HG02623 (cell line): ENCODE results near the gene TPM2.

ENCODE experiments used
- ATAC-seq: cut with Tn5 transposase; IDR thresholded peaks from one replicate; pipeline ENCODE4 v1.9.1; 2021; ENCODE audit warnings: moderate library complexity; ENCODE audit not compliant: unreplicated experiment

Gene TPM2

DNA sequence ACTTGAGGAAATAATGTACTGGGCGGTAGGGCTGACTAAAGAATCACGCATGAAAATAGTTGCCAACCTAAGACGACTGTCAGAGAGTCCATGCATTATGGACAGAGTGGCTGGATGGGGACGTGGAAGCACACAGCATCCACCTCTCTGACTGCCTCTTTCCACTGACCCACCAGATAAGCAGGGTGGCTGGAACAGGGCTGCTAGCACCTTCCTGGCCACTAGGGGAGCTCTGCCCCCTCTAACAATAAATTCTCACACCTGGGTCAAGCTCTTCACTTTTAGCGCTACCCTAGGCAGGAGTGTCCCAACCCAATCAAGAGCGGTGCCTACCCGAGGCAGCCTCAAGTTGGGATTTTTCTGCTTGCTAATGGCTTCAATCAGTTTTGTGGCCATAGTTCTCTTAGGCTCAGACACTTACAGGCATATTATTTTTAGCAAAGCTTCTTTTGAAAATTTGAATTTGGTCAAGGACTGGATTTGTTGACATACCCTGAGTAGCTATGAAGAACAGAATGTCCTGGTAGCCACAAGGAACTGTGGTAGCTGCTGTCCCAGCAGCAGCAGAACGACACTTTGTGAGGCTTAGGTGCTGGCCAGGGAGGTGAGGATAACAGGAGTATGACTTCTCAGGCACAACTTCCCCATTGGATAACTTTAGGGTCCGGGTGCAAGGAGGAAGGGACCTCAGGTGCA lies 6.9 kb upstream of the TPM2 start:
- ATAC-seq: peak; percentile 75

DNA sequence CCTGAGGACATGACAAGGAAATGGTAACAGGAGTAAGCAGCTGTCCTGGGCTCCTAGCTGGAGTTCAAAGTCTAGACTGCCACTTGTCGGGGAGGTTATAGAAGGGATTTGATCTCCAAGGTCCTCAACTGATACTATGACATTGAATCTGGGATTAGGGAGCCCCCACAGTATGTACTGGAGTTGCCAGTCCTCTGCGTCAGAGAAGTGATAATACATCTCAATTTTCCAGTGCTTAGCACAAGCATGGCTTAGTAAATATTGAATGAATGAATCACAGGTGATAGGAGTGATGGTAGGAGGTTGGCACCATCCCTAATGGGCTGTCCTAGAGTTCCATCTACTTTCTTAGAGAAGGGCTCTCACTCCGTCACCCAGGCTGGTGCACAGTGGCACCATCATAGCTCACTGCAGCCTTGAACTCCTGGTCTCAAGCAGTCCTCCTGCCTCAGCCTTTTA lies 6.2 kb upstream of the TPM2 start:
- no peak for ATAC-seq

DNA sequence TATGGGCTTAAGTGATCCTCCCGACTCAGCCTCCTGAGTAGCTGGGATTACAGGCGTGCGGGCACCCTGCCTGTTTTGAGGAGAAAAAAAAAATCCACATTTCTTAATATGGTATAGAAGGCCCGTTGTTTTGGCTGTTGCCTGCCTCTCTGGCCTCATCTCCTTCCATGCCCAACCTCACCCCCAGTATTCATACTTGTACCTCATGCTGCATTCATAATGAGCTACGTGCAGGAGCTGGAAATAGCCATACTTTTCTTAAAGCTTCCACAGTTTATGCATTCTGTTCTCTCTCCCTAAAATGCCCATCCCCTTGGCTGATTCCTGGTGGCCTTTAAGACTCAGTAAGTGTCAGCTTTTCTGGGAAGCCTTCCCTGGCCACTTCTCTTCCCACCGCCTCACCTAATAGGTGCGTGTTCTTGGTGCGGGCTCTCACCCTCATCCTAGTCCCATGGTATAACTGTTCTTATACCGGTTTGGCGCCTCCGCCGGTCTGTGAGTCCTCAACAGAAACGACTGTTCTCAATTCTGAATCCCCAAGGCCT lies 2.1 kb upstream of the TPM2 start:
- ATAC-seq: no peak

DNA sequence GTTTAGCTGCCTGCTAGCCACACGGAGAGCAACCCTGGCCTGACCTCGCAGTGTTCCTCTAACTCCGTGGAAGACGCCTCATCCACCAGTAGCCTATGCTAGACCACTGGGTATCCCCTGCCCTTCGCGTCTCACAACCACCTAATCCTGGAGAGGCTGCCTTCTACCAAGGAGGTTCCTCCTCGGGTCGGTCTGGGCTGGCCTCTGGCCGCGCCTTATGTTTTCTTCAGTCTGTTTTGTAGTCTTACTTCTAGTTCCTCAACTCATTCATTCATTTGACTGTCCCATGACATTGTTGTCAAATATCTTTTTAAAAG lies 1.6 kb upstream of the TPM2 start:
- ATAC-seq: no peak

DNA sequence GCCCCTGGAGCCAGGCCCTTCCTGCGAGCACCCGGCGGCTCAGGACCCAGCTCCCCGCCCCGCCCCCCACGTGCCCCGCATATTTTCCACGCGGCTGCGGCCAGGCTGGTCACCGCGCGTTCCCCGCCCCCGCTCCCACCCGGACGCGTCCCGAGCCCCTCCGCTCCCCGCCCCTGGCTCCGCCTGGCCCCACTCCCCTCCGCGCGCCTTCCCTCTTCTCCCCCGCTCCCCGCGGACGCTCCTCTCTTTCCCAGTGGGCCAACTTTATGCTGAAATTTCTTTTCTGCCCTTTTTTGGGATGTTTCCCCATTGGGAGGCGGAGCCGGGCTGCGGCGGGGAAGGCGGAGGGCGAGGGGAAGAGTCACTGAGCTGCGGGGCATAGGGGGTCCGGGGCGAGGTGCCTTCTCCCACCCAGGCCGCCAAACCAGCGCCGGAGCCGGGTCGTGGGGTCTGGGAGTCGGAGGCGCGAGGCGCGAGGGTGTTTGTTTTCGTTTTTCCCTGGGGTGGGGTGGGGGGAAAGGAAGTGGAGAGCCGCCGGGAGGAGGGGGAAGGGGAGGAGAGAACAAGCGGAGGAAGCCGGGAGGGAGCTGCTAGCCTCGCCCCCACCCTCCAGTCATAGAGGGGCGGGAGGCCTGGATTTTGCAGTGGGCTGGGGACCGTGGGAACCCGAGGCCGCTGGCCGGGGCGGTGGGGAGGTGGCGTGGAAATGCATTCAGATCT lies 1.0 kb upstream of the TPM2 start:
- ATAC-seq: no peak

DNA sequence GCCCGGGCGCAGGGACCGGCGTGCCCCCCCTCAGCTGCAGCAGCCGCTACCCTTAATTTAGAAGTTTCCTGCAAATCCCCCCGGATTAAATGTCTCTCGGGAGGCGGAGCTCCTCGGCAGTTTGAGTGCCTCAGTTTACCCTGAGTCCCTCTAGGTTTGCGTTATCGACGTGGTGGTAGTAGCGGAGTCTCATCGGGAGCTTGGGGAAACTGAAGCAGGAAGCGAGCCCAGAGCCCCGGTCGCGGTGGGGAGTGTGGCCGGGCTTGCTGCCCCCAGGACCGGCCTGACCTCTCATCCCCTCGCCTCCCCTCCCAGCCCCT lies 529 bp upstream of the TPM2 start:
- no peak for ATAC-seq

DNA sequence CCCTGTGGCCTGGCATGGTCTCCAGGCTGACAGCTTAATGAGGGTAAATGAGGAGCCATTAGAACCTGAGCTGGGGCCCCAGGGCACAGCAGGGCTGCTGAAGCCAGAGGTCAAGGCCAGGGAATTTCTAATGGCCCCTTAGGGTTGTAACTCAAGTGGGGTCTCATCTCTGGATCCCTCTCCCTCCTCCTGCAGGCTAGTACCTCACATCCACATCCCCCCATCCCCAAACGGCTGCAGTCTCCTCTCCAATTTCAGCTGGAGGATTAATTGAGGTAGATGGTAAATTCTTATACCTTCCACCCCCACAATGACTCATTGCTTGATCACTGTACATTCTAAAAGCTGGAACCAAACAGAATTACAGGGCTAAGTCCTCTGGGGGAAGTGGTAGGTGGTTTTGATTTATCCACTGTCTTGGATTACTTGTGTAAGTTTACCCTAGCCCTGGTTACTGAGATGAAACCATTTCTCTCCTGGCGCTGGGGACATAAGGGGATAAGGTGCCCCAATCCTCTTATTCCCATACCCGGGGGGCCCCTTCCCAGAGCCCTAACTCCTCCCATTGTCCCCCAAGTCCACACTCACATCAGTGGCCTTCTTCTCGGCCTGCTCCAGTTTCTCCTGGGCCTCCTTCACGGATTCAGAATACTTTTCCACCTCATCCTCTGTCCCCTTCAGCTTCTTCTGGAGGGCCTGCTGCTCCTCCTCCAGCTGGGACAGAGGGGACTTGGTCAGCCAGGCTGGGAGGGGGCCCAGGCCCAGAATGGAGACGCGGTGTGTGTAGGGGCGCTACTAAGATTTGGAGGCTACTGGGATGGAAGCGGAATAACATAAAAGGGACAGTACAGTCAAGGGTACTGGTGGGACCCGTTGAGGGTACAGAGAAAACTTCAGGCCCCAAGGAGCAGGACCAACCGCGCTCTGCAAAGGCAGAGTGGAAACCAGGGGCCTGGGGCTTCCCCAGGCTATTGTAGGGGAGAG lies 875 bp downstream of the TPM2 start:
- no peak for ATAC-seq

DNA sequence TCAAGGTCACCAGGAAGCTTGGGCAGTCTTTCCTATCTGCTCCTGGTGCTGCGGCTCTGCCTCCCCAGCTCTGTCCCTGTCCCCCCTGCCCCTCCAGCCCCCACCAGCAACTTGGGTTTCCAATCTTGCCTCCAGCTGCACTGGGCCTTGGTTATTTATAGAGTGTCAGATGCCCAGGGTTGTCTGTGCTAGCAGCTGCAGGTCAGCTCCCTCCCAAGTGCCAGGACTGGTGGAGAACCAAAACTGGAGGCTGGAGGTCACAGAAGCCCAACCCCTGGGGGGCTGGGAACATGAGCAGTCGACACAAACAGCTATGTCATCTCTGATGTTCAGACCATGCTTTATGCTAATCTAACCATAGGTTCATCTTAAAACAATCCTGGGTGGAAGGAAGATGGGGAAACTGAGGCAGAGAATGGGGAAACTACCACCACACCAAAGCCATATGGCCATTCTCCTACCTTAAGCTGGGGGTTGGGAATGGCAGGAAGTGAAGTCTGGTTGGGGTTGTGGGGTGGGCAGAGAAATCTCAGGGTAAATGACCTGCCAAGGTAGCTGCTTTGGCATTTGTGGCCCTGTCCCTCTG lies 1.7 kb downstream of the TPM2 start:
- ATAC-seq: no peak

DNA sequence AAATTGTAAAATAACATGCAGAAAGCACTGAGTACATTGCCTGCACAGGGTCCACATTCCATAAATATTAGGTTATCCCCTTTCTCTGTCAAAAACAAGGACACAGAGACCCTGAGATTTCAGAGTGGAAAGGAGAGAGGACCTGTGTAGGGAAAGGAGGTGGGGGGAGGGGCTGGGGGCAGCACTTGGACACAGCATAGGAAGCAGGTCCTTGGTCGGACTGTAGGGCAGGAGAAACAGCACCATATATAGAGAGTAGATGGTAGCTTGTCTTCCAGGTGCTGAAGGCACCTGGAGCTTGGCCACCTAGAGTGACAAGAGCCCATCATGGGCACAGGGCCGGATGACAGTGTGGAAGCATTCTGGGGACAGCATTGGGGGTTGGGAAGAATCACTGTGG lies 2.4 kb downstream of the TPM2 start:
- ATAC-seq: no peak

DNA sequence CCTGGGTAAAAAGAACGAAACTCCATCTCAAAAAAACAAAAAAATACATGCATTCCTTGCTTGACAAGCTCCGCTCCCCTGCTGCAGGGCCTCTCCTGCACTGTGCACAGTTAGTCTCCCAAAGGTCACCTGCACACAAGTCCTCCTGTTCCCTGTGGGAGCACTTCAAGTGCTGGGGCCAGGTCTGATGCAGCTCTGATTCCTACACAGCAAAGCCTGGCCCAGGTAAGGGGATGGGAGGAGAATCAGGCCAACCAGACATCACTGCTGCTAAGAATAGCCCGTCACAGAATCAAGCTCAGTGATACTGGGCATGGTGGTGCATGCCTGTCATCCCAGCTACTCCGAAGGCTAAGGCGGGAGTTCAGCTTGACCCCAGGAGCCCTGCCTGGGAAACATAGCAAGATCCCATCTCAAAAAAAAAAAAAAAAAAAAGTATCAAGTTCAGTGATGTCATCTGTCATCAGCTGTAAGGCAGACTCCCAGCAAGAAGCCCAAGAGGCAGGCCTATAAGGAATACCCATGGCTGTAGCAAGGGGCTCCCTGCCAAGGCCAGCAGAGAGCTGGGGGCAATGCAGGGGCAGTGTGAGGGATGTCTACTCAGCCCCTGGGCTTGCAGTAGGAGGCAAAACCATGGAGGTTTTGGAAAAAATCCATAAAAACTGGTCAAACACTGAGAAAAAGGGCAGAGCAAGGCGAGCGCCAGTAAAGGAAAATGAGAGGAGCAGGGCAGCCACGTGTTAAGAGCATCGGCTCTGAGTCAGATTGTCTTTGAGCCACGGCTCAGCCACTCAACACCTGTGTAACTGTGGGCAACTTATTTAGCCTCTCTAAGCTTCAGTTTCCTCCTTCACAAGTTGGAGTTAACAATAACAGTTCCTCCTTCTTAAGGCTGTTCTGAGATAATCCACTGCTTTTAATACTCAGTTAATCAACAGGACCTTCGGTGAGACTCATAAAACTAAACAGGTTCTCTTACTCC lies 3.2 kb downstream of the TPM2 start:
- ATAC-seq: no peak

DNA sequence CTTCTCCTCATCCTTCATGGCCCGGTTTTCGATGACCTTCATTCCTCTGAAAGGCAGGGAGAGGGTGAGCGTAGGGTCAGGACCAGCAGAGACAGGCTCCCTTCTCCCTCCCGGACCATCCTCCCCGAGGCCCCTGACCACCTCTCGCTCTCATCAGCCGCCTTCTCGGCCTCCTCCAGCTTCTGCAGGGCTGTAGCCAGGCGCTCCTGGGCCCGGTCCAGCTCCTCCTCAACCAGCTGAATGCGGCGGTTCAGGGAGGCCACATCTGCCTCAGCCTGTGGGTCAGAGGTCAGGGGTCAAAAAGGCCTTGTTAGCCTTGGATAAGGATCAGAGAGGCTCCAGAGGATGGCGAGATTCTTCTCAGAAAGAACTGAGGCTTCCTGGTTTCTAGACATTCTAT lies 4.2 kb downstream of the TPM2 start:
- ATAC-seq: no peak

DNA sequence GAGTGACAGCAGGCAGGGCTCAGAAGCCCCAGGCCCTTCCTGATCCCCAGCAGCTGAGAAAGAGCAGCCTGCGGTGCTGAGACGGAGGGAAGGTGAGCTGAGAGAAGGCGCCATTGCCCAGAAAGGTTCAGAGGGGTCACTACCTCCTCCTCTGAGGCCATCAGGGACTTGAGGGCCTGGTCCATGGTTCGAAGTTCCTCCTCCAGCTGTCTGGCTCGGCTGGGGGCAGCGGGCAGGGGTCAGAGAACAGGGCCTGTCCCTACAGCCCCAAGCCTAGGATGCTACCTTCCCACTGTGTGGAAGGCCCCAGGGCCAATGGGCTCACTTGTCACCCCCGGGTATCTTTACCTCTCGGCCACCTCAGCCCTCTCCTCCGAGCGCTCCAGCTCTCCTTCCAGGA lies 4.8 kb downstream of the TPM2 start:
- ATAC-seq: no peak

DNA sequence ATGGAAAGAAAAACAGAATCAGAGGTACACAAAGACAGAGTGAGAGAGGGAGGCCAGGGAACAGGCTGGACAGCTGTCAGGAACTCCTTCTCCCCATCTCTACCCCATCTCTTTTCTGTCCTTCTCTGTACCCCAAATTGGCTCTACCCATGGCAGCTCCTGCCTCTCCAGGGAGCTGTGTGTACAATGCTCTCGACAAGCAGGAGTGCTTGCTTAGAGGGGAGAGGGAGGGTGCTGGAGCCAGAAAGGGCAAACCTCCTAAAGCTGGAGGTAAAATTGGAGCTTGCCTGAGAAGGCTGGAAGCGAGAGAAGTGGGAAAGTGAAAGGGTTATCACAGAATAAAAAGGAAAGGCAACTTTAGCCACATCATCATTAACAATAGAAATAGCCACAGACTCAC lies 6.4 kb downstream of the TPM2 start:
- no peak for ATAC-seq

DNA sequence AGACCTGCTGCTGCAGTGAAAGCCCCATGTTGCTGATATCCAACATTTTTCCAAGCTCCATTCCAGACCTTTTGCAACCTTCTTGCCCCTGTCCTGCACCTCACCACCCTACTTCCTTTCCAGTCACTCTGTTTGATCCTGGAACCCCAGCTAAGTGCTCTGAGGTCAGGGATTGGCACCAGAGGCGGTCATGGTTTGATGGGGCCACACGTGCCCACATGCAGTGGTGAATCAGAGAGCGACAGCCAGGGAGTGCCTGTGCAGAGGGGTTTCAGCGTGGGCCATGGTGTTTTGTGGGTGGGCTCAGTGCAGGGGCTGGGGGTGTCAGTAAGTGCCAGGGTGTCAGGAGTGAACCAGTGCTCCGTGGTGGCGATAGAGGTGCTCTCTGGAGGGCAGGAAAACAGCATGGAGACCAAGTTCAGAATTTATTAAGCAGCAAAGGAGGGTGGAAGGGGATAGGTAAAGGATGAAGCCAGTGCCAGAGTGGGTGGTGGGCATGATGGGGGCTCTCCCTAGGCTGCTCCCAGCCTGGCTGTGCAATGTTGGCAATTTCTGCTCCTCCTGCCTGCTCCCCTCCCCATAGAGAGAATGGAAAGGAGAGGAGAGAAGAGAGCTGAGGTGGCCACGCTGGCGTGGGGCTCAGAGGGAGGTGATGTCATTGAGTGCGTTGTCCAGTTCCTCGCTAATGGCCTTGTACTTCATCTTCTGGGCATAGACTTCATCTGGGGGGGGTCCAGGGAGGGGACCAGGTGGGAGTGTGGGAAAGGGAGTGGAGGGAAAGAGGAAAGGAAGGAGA lies 7.0 kb downstream of the TPM2 start:
- no peak for ATAC-seq

DNA sequence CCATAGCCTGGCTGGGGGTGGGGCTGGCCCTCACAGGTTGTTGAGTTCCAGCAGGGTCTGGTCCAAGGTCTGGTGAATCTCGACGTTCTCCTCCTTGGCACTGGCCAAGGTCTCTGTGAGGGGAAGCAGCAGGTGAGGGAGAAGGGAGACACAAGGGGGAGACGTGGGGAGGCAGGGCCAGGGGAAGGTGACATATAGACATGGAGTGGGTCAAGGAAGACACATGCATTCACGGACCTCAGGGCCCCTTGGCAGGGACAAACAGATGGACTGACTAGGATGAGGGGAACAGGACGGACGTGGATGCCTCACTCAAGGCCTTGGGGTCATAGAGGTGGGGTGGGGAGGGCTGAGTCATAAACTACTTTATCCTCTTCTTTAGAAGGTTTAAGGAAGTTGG lies 7.7 kb downstream of the TPM2 start:
- no peak for ATAC-seq

DNA sequence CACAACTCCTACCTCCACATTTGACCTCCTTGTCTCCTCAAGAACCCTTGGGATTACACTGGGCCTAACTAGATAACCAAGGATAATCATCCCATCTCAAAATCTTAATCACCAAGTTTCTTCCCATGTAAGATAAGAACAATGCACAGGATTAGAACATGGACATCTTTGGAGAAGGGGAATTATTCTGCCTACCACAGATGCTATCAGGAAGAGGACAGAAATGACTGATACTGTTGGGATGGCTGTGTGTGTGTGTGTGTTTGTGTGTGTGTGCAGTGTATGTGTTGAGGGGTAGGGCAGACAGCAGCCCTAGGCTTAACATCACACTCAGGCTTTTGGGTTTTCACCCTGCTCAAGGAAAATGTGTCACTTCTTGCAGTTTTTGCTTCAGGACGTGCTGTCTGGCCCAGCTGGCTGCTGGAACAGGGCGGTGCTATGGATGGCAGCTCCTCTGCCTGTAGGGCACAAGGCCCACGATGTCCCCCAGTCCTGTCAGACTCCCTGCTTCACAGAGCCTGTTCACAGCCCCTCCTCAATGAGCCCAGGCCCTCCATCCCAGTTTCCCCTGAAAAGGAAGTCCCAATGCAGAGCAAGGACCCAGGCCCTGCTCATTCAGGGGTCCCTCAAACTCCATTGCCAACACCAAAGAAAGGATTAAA lies 8.3 kb downstream of the TPM2 start:
- no peak for ATAC-seq

DNA sequence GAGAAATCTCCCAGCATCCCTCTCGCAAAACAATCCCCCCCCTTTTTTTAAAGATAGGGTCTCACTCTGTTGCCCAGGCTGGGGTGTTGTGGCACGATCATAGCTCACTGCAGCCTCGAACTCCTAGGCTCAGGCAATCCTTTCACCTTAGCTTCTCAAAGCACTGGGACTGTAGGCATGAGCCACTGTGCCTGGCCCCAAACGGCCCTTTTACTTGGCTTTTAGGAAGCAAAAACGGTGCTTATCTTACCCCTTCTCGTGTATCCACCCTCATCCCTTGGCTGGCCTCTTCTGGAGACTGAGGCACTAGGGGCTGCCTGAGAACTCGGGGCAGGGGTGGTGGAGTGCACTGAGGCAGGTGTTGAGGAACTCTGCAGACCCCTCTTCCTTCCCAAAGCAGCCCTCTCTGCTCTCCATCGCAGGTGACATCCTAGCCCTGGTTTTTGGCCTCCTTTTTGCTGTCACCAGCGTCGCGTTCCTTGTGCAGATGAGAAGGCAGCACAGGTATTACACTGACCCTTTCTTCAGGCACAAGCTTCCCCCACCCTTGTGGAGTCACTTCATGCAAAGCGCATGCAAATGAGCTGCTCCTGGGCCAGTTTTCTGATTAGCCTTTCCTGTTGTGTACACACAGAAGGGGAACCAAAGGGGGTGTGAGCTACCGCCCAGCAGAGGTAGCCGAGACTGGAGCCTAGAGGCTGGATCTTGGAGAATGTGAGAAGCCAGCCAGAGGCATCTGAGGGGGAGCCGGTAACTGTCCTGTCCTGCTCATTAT lies 9.2 kb downstream of the TPM2 start:
- peak; percentile 43 for ATAC-seq

DNA sequence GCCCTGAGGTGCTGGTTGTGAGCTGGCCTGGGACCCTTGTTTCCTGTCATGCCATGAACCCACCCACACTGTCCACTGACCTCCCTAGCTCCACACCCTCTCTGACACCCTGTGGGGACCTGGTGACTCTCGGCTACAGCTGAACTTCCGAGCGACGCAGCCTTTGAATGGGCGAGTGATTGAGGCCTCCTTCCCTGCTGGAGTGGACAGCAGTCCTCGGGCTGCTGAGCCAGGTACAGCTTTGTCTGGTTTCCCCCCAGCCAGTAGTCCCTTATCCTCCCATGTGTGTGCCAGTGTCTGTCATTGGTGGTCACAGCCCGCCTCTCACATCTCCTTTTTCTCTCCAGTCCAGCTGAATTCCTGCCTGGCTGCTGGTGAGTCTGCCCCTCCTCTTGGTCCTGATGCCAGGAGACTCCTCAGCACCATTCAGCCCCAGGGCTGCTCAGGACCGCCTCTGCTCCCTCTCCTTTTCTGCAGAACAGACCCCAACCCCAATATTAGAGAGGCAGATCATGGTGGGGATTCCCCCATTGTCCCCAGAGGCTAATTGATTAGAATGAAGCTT lies 9.9 kb downstream of the TPM2 start:
- no peak for ATAC-seq
